ENCODE measurements around the gene AKAP6. TPM values are rescaled to one million over a fixed set of nuclear protein-coding genes. Genes with fewer than 3 reads are reported as not detected.

Gene AKAP6
- total RNA-seq, 1 experiment from 2014 or later, result 2.8 TPM

- BruUV-seq (replicated peaks), result no TSS peak
- CTCF ChIA-PET, result no interaction called here
- H3K9me3 Mint-ChIP-seq (ENCODE audit: low read depth, unreplicated experiment), result no peaks in the 10 kb centered on the region
- TF ChIP-seq CTCF (IDR thresholded peaks at IDR 0.05; ENCODE audit: unreplicated experiment), result no peak
- intact Hi-C loops (cut with micrococcal nuclease; ENCODE audit: unreplicated experiment), result no loop called here
- H3K27me3 Mint-ChIP-seq (ENCODE audit: unreplicated experiment), result no peaks in the 10 kb centered on the region
- H3K4me3 Mint-ChIP-seq (ENCODE audit: low read depth, unreplicated experiment), result no peak overlapping the region
- no peak overlapping the region for H3K27ac Mint-ChIP-seq (ENCODE audit: unreplicated experiment)
- no peaks in the 10 kb centered on the region for H3K36me3 Mint-ChIP-seq (ENCODE audit: insufficient read depth, unreplicated experiment)
- DNase-seq, result no peak
- no peaks in the 10 kb centered on the region for H3K4me1 Mint-ChIP-seq (ENCODE audit: low read depth, unreplicated experiment)
Observed at GRCh38 chr14:32757568-32757967, 428.5 kb downstream of the AKAP6 start.

DNA sequence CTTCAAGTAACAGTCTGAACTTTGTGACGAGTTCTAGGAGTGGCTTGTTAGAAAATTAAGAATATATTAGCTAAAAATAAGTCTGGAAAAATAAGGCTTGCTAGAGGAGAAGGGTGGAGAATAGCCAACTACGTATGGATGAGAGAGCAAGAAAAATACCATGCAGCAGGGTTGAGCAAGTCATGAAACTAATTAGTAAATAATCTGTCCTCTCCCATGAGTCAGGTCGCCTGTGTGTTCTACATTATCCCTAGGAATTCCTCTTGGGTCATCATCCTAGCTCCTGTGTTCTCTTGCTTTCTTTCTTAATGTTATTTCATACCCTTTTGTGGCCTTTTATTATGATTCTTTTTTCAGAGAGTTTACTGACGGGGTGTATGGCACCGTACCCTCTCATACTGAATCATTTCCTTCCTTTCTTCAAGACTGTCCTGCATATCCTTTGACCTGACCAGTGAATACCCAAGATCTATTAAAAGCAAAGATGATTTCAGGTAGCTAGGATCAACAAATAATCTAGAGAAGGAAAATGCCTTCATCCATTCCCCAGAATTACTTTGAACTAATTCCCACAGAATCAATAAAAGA is 432.4 kb downstream of the AKAP6 start:
- Mint-ChIP-seq H3K27ac (ENCODE audit: unreplicated experiment) (no peak overlapping the region), H3K27me3 (ENCODE audit: unreplicated experiment) (no peaks in the 10 kb centered on the region), H3K9me3 (ENCODE audit: low read depth, unreplicated experiment) (no peaks in the 10 kb centered on the region), H3K4me3 (ENCODE audit: low read depth, unreplicated experiment) (no peak overlapping the region), H3K36me3 (ENCODE audit: insufficient read depth, unreplicated experiment) (no peaks in the 10 kb centered on the region), H3K4me1 (ENCODE audit: low read depth, unreplicated experiment) (no peaks in the 10 kb centered on the region)
- intact Hi-C loops (cut with micrococcal nuclease; ENCODE audit: unreplicated experiment), result no loop called here
- BruUV-seq (replicated peaks), result no TSS peak
- TF ChIP-seq CTCF (IDR thresholded peaks at IDR 0.05; ENCODE audit: unreplicated experiment), result no peak
- no peak for DNase-seq
- CTCF ChIA-PET, result no interaction called here

GRCh38 chr14:32762886-32763285 is 433.8 kb downstream of the AKAP6 start:
- no peak for TF ChIP-seq CTCF (IDR thresholded peaks at IDR 0.05; ENCODE audit: unreplicated experiment)
- H3K36me3 Mint-ChIP-seq (ENCODE audit: insufficient read depth, unreplicated experiment), result no peaks in the 10 kb centered on the region
- CTCF ChIA-PET, result no interaction called here

DNA sequence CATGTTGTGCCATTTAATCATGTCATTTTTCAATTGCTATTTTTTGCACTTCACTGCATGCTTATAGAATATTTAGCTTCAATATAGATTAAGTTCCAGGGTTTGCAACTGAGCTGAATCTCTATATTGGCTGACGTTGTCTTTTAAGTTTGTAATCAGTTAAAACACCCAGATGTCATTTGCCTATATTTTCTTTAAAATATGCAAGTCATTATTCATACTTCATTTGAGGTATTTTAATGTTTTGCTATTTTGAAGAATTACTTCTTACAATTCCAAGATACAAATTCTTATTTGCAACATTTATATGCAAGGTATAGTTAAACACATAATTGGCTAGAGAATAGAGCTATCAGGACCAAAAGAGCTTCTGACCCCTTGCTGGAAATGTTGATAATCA is 434.6 kb downstream of the AKAP6 start:
- no peak for DNase-seq
- H3K4me1 Mint-ChIP-seq (ENCODE audit: low read depth, unreplicated experiment), result no peaks in the 10 kb centered on the region
- TF ChIP-seq CTCF (IDR thresholded peaks at IDR 0.05; ENCODE audit: unreplicated experiment), result no peak
- no peak overlapping the region for H3K4me3 Mint-ChIP-seq (ENCODE audit: low read depth, unreplicated experiment)
- CTCF ChIA-PET, result no interaction called here
- BruUV-seq (replicated peaks), result no TSS peak
- H3K9me3 Mint-ChIP-seq (ENCODE audit: low read depth, unreplicated experiment), result no peaks in the 10 kb centered on the region
- intact Hi-C loops (cut with micrococcal nuclease; ENCODE audit: unreplicated experiment), result no loop called here
- H3K36me3 Mint-ChIP-seq (ENCODE audit: insufficient read depth, unreplicated experiment), result no peaks in the 10 kb centered on the region
- no peak overlapping the region for H3K27ac Mint-ChIP-seq (ENCODE audit: unreplicated experiment)
- H3K27me3 Mint-ChIP-seq (ENCODE audit: unreplicated experiment), result no peaks in the 10 kb centered on the region

More at GRCh38 chr14:32762886-32763285, 433.8 kb downstream of the AKAP6 start:
- H3K27me3 Mint-ChIP-seq (ENCODE audit: unreplicated experiment), result no peaks in the 10 kb centered on the region
- H3K4me1 Mint-ChIP-seq (ENCODE audit: low read depth, unreplicated experiment), result no peaks in the 10 kb centered on the region
- H3K27ac Mint-ChIP-seq (ENCODE audit: unreplicated experiment), result no peak overlapping the region
- no peaks in the 10 kb centered on the region for H3K9me3 Mint-ChIP-seq (ENCODE audit: low read depth, unreplicated experiment)
- intact Hi-C loops (cut with micrococcal nuclease; ENCODE audit: unreplicated experiment), result no loop called here
- no TSS peak for BruUV-seq (replicated peaks)
- DNase-seq, result no peak
- H3K4me3 Mint-ChIP-seq (ENCODE audit: low read depth, unreplicated experiment), result no peak overlapping the region
